ENCODE data around the gene BAG1.

DNA sequence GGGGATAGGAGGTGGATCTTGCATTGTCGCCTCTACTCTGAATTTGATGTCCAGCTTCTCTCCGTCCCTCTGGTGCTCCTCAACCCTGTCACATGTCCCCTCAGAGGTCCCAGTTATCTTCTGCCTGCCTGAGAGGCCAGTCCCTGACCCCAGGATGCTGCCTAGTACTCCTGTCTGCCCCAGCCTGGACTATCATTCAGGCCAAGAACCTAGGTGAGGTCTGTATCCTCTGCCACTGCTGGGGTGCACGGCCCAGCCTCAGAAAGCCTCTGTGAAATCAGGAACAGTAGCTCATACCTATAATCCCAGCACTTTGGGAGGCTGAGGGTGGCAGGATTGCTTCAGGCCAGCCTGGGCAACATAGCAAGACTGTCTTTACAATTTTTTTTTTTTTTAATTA is 15.9 kb downstream of the BAG1 start:
- TF ChIP-seq POLR2A (IDR thresholded peaks at IDR 0.05) (no peak), EP300 (IDR thresholded peaks at IDR 0.05) (no peak)
- TF ChIP-seq, protein P1, sequence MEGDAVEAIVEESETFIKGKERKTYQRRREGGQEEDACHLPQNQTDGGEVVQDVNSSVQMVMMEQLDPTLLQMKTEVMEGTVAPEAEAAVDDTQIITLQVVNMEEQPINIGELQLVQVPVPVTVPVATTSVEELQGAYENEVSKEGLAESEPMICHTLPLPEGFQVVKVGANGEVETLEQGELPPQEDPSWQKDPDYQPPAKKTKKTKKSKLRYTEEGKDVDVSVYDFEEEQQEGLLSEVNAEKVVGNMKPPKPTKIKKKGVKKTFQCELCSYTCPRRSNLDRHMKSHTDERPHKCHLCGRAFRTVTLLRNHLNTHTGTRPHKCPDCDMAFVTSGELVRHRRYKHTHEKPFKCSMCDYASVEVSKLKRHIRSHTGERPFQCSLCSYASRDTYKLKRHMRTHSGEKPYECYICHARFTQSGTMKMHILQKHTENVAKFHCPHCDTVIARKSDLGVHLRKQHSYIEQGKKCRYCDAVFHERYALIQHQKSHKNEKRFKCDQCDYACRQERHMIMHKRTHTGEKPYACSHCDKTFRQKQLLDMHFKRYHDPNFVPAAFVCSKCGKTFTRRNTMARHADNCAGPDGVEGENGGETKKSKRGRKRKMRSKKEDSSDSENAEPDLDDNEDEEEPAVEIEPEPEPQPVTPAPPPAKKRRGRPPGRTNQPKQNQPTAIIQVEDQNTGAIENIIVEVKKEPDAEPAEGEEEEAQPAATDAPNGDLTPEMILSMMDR (IDR thresholded peaks at IDR 0.05), result no peak
